HG02981 (cell line): ENCODE results near the gene SRI.
"Not testable (repeated sequence)": the region's sequence is repeated elsewhere in the genome, so short reads cannot be mapped to it uniquely, and the experiment has no call there.

Experiments
- ATAC-seq: cut with Tn5 transposase; IDR thresholded peaks from one replicate; pipeline ENCODE4 v1.9.1; 2021; ENCODE audit warnings: mild to moderate bottlenecking, moderate library complexity; ENCODE audit not compliant: unreplicated experiment

The SRI gene

DNA sequence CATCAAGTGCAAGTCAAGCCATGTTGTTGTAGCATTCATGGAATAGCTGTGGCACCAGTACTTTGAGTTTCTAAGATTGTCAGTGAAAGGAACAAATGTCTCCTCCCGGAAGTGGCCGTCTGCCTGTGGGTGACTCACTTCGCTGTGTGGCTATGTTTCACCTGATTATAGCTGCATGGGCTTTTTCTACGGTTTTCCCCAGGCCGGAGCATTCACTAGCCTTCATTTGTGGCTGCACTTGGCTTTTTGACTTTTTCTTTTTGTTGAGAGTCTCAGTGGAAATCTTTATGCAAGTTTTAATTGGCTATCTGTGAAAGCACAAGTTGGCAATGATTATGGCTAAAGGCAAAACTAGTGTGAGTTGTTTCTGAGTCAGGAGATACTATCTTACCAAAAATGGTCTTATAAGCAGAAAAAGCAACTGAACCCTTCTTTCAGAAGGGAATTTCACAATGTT lies 35.0 kb downstream of the SRI start:
- ATAC-seq, result no peak

DNA sequence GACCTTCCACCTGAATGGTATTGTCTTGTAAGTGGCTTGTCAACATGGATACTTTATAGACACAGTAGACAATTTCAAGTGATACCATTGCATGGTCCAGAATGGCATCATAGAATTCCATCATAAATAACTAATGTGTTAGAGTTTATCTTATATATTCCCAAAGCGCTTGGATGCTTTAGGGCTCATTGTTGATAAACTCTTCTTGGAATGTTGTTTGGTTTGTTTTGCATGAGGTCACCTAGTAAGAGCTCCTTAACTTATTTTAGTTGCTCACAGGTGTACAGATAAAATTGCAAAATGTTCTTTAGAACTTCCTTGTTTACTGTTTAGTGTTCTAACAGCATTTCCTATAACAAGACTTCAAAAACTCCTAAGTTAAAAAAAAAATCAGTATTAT lies 36.8 kb downstream of the SRI start:
- ATAC-seq, result no peak

DNA sequence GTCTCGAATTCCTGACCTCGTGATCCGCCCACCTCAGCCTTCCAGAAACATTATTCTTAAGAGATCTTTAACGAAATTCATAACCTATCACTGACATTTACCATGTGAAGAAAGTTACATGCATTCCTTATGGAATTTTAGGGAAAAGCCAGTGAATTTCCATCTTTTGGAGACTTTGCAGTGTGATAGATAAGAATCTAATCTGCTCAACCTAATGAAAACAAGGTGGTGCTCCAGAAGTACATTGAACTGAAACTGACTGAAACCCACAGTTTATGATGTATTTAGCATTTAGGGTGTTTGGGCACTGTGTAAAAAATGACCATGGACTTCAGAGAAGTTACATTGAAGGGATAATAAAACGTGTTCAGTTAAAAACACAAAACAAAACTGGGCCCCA lies 43.6 kb downstream of the SRI start:
- no peak for ATAC-seq

DNA sequence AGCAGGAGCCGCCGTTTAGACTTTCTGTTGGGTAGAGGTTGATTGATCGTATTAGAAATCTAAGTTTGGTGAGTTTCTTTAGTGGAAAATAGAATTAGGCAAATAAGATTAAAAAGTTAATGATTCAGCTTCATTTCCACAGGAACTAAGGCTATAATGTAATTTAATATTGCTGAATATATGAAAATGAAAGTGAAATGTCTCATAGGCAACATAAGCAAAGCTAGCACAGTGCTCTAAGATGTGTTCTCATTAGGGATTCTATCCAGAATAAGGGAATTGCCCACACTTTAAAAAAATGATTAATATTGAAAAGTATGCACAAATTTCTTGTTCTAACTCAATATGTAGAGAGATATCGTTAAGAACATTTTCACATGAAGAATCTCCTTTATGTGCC lies 47.0 kb downstream of the SRI start:
- no peak for ATAC-seq

DNA sequence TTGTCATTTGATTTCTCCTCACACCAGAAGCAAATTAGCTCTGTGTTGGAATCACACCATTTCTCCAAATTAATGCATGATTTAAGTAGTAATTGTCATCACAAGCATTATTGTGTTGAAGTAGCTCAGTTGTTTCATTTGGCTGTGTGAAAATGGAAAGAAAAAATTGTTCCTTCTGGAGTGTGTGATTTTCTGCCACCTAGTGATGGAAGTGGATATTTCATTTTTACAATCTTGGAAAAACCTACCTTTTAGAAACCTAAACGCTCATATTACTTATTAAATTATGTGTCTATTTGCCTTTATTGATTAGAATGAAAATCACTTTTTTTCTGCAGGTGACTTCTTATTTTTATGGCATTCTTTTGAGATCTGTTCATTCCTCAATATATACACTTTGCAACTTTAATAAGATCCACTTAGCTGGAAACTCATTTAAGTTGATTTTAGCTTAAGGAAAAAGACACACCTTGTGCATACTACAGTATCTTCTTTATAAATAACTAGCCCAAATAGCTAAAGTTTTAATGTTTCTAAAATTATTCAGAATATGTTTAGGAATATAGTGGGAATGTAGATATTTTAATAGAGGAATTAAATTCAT lies 50.0 kb downstream of the SRI start:
- ATAC-seq, result no peak

DNA sequence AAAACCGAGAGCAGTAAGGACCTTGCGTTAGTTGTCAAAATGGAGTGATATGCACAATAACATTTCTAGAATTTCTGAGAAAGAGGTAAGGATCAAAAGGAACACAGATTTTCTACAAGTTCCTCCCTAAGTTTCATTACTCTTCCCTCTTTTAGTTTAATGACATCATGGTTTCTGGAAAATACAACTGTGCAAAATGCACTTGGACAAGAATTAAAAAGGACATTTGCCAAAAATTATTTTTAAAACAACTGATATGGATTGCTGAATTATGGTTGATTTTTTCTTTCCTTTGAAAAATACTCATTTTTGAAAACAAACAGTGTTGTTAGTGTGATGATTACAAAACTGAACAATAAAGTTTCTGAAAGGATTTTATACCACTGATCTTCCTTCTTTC lies 52.1 kb downstream of the SRI start:
- no peak for ATAC-seq

DNA sequence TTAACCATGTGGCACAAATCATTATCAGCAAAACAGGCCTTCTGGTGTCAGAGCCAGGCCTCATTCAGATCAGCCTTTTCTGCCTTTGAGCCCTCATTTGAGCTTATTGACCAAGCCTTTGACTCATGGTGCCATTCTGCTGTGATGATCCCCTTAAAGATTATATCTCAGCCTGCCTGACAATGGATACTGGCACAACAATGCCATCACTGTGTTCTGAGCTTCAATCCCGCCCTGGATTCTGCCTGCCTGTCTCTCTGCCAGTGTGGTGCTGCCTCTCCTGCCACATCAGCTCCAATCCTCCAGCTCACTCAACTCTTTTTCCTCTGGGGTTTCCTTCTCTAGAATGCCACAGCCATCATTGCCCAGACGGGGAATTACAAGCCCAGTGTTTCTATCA lies 52.6 kb downstream of the SRI start:
- no peak for ATAC-seq

DNA sequence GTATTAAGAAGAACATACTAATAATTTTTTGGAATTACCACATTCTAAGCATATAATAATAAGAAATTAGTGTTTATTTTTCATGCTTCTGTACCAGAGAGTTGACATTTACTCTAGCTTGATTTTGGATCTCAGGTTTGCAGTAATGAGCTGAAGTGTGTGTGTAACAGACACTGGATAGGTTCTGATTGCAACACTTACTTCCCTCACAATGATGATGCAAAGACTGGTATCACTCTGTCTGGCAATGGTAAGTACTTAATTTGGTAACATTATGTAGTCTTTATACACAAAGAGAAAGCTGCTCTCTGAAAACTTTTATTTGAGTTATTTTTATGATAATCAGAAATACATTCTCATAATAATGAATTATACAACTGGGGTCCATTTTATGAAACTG lies 54.1 kb downstream of the SRI start:
- no peak for ATAC-seq

DNA sequence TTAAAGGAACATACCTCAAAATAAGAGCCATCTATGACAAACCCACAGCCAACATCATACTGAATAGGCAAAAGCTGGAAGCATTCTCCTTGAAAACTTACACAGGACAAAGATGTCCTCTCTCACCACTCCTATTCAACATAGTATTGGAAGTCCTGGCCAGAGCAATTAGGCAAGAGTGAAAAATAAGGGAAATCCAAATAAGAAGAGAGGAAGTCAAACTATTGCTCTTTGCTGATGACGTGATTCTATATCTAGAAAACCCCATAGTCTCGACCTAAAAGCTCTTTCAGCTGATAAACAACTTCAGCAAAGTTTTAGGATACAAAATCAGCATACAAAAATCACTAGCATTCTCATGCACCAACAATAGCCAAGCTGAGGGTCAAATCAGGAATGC lies 60.1 kb downstream of the SRI start:
- not testable (repeated sequence) for ATAC-seq

DNA sequence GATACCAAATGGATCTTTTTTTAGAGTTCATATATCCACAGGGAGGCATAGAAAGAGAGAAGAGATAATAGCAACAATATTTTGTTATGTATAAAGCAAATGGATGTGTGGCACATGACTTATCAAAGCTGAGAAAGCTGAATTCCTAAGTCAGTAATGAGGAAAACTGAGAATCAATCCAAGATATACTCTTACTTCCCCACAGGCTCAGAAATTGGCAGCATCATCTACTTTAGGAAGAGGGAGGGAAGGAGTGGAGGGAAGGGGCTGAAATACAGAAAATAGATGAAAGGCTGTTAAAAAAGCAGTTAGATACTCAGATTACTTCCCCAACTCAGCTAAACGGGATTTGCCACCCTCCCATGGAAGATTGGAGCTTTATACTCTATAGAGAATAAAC lies 63.5 kb downstream of the SRI start:
- no peak for ATAC-seq

DNA sequence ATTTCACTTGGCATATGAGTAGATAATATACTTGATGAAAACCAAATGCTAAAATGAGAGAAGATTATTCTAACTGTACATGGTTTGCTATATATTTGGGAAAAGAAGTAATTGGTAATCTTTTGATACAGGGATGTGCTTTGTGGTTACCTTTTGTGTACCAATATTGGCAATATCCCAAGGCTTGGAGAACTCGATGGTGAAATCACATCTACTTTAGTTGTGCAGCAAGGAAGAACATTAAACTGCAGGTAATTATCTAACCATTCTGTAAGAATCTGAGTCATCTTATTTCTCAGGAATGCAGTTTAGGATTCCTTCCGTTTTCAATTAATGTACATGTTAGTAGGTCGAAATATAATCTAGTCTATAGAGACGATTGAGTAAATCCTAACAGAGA lies 64.1 kb downstream of the SRI start:
- ATAC-seq, result no peak
